ENCODE results near the gene RPL19.
"Not testable (repeated sequence)": the region's sequence is repeated elsewhere in the genome, so short reads cannot be mapped to it uniquely, and the experiment has no call there.

RPL19 gene

GRCh38 chr17:39244600-39245570, 44.8 kb downstream of the RPL19 start:
- peak; percentile 83 for DNase-seq (ENCODE audit: low spot score)

- DNase-seq (ENCODE audit: low spot score), result no peak
These were observed 46.2 kb downstream of the RPL19 start for GRCh38 chr17:39246274-39246673.

DNA sequence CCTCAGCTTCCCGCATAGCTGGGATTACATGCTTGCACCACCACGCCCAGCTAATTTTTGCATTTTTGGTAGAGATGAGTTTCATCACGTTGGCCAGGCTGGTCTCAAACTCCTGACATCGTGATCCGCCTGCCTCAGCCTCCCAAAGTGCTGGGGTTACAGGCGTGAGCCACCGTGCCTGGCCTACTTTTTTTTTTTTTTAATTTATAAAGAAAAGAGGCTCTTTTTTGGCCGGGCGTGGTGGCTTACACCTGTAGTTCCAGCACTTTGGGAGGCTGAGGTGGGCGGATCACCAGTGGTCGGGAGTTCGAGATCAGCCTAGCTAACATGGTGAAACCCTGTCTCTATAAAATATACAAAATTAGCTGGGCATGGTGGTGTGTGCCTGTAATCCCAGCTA, 50.0 kb downstream of the RPL19 start:
- DNase-seq (ENCODE audit: low spot score), result not testable (repeated sequence)

DNA sequence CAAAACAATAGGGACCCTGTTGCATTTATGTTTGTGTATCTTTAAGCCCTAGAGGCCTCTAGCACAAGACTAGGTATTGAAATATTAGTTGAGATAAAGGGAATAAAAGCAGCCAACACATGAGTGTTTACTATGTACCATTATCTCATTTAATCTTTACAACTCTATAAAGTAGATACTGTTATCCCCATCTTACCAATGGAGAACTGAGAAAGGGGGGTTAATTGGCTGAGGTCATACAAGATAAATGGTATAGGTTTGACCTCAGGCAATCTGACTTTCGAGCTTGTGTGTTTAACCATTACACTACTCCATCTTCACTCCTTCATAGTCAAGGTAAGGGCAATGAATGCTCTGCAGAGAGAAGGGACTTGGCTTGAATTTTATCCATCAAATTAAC, 51.9 kb downstream of the RPL19 start:
- DNase-seq (ENCODE audit: low spot score), result no peak

DNA sequence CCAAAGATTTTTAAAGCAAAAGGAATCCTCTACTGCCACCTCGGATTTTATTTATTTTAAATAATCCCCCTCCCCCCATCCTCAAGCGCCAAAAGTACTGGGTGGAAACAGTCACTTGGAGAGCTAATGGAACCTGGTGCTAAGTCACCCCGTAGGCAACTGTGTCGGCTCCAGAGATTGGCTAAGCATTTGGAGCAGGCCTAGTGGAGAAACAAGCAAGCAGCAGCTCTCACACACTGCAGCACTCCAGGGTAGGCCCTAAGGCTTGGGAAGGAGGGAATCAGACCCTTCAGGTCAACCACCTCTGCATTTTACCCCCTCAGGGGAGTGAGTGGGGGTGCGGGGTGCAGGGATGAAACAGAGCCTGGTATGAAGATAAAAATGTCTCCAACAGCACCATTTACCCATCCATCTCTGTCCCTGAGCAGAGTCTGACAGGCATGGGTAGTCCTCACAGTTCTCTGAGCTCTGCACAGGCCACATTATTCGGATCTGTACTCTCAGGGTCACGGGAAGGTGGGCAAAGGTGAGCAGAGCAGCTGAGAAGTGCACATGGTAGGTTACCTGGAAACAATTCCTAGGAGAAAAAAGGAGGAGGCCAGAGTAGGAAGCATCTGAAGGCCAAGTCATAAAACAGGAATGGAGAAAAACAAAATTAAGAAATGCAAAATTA, 52.8 kb downstream of the RPL19 start:
- no peak for DNase-seq (ENCODE audit: low spot score)
